ENCODE results near the gene SERPINA5.

The SERPINA5 gene, protein sequence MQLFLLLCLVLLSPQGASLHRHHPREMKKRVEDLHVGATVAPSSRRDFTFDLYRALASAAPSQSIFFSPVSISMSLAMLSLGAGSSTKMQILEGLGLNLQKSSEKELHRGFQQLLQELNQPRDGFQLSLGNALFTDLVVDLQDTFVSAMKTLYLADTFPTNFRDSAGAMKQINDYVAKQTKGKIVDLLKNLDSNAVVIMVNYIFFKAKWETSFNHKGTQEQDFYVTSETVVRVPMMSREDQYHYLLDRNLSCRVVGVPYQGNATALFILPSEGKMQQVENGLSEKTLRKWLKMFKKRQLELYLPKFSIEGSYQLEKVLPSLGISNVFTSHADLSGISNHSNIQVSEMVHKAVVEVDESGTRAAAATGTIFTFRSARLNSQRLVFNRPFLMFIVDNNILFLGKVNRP

DNA sequence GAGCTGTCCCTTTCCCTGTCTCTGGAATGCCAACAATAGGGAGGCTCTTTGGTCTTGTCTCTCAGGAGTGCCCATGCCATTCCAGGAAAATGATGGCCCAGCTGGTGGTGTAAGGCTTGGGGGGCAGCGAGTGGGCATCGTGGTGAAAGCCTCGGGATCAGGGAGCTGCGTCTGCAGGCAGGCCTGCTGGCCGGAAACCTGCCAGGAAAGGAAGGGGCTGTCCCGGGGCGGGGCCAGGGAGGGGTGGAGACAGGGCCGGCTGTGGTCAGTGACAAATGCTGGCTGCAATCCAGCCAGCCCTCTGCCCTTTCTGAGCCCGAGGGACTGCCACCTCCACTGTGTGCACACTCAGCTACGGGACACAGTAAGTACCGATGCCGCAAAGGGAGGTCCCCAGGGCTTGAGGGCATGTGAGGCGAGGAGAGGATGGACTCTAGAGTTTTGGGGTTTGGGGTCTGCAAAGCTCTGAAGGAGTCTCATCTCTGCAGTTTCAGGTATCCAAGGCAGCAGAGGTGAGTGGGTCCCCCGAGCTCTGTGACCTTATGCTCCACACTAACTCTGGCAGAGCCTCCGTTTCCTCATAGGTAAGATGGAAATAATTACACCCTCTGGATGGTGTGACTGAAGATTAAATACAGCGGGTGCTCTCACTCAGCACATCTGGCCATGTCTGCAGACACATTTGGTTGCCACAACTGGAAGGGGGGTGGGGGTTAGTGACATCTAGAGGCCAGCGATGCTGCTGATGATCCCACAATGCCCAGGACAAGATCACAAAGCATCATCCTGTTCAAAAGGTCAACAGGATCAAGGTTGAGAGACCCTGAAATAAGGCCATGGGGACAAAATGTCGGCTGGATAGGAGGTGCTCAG is at the start of gene SERPINA5:
TSS of gene SERPINA5 (plus strand) at position 300 of the 873 bp plus-strand sequence. CDS start 5,937 bp downstream, outside the sequence.
- no peak for DNase-seq (ENCODE audit: low read depth)

- no peak for DNase-seq (ENCODE audit: low read depth)
Measured at GRCh38 chr14:94532447-94532846, 48.8 kb upstream of the SERPINA5 start.

DNA sequence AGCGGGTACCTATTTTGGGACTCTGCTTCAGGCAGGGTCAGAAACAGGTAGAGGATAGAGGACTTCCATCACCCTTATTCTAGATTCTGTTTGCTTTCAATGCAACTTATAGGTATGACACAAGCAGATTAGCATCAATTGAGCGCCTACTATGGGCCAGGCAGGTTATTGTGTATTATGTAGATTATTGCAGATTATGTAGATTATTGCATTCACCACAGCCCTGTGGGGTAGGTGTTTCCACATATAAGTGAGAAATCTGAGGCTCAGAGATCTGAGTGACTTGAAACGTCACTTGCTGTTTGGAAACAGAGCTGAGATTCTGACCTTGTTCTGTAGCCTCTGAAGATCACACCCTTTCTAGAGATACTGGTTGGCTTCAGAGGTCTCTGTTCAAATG is 45.7 kb upstream of the SERPINA5 start:
- DNase-seq (ENCODE audit: low read depth): no peak

DNA sequence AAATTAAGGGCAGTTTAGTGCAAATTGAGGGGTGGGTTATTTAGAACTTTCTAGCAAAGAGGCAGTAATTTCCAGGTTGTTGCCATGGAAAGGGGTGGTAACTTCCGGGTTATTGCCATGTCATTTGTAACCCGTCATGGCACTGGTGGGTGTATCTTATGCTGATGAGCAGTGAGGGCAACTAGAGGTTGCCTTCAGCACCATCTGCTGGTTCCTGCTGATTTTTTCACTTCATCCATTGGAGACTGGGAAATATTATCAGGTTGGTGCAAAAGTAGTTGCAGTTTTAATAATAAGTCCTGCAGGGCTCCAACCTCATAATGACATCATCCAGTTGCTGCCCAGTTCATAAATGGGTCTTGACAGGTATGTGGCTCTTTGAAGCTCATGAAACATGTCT is 44.4 kb upstream of the SERPINA5 start:
- no peak for DNase-seq (ENCODE audit: low read depth)

- no peak for DNase-seq (ENCODE audit: low read depth)
Measured at GRCh38 chr14:94538070-94538740, 43.0 kb upstream of the SERPINA5 start.

- DNase-seq (ENCODE audit: low read depth): no peak
Measured at GRCh38 chr14:94539181-94539580, 42.0 kb upstream of the SERPINA5 start.

GRCh38 chr14:94540031-94540794 is 41.0 kb upstream of the SERPINA5 start:
- no peak for DNase-seq (ENCODE audit: low read depth)

GRCh38 chr14:94541234-94541975 is 39.8 kb upstream of the SERPINA5 start:
- DNase-seq (ENCODE audit: low read depth): no peak

DNA sequence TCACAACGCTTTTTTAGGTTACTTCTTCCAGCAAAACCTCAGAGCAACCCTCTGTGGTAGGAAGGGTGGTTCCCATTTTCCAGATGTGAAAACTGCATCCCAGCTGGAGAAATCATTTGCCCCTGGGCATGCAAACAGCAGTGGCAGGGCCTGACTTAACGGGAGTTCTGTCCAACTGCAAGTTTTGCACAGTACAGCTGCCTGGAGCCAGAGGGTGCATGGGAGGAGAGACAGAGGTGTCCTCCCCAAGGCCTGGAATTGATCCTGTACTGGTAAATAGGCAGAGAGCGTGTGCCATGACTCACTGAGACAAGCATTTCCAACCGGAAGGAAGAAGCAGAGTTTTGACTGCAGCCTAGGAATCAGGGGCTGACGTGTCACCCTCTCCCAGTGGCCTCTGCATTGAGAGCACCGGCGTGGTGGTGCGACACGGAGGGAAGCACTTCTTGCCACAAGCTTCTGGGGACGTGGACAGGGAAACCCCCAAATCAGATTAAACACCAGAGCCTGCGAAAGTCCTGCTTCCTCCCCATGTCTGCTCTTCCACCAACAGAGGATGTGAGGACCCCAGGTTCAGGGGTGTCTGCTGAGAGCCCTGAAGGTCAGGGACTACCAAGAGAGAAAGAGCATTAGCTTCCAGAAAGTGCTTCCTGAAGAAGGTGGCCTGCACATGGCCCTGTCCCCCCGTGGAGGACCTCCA is 39.0 kb upstream of the SERPINA5 start:
- no peak for DNase-seq (ENCODE audit: low read depth)

DNA sequence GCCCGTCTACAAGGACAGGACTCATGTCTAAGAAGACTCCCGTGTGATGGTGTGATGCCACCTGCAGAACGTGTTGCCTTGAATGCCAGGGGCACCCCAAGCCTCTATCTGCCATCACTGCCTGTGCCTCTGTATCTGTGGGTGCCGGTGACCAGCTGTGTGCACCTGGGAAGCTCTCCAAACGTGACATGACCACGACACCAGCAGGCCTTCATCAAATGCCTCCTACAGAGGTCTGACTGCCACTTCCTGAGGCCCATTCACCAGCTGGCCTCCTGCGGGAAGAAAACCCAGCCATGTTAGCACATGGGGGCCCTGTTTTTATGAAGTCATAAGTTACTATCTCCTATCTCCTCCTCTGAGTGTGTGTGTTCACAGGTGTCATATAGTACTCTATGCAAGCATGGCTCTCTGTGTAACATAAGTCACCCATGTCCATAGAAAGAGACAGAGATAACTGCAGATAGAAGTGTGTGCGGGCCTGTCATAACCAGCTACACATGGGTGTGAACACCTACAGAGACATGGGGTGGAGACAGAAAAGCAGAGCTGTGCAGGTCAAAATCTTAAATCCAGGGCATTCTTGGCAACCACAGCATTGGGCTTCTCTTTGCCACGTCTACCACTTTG is 38.3 kb upstream of the SERPINA5 start:
- DNase-seq (ENCODE audit: low read depth): no peak

GRCh38 chr14:94543449-94544124 is 37.6 kb upstream of the SERPINA5 start:
- no peak for DNase-seq (ENCODE audit: low read depth)

DNA sequence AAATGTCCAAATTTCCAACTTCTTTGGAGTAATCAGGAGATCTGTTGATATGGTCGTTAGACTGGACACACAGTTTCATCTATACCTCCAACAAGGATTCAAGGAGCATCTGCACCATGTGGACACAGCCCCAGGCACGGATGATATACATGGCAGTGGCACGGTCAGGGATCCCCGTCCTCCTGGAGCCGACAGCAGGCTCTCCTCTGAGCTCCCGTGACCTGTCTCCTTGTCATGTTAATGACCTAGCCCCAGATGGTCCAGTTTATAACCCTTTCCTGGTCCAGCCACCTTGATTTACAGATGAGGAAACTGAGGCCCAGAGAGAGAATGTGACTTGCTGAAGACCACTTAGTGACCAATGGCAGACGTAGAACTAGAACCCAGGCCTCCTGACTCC is 36.5 kb upstream of the SERPINA5 start:
- no peak for DNase-seq (ENCODE audit: low read depth)

GRCh38 chr14:94545131-94545841 is 35.9 kb upstream of the SERPINA5 start:
- no peak for DNase-seq (ENCODE audit: low read depth)

- DNase-seq (ENCODE audit: low read depth): no peak
Measured at GRCh38 chr14:94547151-94547680, 34.0 kb upstream of the SERPINA5 start.

DNA sequence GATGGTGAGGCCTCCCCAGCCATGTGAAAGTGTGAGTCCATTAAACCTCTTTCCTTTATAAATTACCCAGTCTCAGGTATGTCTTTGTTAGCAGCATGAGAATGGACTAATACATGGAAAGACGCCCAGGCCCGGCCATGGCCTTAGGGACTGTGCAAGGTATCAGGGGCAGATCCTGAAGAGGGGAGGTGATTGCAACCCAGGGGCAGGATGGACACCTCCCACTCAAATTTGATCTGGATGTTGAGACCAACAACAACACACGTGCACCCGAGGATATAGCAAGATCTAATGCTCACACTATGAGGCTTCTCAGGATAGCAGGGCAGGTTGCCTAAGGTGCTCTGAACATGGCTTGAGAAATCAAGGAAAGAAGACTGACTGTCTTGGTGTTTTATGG is 33.5 kb upstream of the SERPINA5 start:
- no peak for DNase-seq (ENCODE audit: low read depth)

DNA sequence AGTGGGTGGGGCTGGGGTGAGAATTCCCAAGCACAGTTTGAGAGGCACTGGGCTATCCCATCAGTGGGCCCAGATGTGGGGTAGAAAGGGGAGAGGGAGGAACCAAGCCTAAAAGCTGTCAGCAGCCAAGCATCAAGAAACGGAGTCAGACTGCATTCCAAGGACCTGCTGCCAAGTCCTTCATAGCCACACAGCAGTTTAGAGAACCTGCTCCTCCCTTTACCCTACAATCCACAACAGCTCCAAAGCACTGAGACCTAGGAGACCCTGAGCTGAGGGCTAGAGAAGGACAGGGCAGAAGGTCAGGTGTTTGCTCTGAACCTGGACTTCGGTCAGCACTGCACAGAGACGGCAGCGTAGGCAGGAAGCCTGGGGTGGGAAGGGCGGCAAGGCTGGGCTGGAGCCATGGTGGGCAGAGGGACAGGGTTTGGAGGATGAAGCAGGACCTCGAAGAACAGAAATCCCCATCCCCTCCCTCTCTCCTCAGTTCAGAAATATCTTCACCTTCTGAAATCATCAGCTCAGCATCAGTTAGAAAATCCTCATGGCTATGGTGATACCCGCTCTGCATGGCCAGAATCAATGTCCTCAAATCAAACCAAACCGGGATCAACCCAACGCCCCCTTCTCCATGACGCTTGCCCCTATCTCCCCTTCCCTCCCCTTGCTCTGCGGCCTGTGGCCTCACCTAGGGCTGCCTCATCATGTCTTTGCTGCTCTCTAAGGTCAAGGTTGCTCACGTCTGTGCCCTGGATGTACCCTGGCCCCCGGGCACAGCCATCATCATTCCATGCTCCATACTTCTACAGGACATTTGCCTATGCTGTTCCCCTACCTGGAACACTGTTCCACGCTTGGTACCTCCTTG is 32.9 kb upstream of the SERPINA5 start:
- no peak for DNase-seq (ENCODE audit: low read depth)
